Stimulated activated CD4-positive, alpha-beta T cell treated with anti-CD3 and anti-CD28 coated beads, Interleukin-4, amount 100 ng/mL, for 48 hours (primary cell): ENCODE results near the gene SNX24.
"Not testable (repeated sequence)": the region's sequence is repeated elsewhere in the genome, so short reads cannot be mapped to it uniquely, and the experiment has no call there.

Source experiments
- DNase-seq, 2 donors: peaks; one replicate each; pipeline ENCODE4 v3.0.0-alpha.2; 2020; ENCODE audit warnings: low read depth in 2 of 2

SNX24 gene

DNA sequence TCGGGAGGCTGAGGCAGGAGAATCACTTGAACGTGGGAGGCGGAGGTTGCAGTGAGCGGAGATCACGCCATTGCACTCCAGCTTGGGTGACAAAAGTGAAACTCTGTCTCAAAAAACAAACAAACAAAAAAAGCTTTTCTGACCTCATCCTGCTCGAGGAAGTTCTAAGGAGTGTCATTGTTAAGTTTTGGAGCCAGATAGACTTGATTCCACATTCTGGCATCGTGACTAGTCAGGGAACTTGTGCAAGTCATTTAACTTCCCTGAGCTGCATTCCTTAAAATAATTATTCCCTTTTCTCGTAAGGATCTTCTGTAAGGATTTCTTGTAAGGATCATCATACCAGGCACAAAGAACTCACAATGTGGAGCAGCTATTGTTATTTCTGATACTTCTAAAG lies 26.2 kb downstream of the SNX24 start:
- DNase-seq = no peak

DNA sequence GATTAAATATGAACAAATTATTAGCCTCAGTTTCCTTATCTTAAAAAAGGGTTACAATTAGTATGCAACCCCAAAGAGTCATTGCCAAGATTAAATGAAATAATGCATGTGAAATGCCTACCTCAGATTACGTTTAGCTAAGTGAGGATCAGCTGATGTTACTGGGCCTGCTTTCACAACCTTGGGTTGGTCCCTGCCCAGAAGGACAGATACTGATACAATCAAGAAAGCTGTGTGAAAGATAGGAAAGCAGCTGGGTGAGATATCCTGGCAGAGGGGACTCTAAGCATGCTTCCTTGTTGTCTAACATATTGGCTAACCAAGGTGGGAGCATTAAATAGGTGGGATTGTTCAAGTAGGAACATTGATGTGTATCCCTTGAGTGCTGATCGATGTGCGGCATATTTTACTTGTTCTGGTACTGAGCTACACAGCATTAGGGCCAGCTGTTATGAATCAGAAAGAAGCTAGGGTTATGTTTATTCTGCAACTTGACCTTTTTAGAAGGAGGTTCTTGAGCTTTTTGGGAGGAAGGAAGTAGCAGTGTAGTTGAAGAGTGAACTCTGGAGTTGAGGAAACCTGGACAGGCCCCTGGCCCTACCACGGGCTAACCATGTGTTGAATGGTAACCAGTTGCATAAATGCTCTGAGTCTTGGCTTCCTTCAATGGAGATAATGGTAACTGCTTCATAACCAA lies 28.9 kb downstream of the SNX24 start:
- no peak for DNase-seq

DNA sequence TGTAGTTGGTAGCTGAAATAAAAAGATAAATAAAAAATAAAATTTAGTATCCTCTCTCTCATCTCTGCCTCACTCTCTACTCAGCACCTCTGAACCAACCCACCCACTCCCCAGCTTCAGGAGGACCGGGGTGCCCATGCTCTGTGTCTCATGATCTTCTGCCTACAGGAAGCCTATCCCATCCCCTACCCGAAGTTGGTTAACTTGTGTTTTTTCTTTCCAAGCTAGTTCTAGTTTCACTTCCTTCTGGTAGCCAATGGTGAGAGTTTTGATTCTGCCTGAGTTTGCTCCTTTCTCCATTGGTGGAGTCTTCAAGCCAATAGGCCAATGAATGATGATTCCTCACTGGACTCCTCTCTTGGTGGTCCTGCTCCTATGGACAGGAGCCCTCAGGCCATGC lies 32.1 kb downstream of the SNX24 start:
- no peak for DNase-seq

DNA sequence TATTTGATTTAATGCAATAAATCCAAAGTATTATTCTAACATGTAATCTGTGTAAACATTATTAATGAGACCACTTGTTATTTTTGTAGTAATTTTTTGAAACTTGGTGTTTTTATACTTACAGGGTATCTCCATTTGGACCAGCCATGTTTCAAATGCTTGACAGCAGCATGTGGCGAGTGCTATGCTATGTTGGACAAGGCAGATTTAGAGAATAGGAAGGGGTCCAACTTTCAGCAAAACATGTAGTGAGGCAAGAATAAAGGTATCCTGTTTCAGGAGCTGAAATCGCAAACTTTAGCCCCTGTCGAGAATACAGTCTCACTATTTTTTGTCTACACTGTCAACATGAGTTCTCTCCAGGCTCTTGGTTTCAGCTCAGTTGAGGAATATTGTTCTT lies 33.7 kb downstream of the SNX24 start:
- DNase-seq = no peak

DNA sequence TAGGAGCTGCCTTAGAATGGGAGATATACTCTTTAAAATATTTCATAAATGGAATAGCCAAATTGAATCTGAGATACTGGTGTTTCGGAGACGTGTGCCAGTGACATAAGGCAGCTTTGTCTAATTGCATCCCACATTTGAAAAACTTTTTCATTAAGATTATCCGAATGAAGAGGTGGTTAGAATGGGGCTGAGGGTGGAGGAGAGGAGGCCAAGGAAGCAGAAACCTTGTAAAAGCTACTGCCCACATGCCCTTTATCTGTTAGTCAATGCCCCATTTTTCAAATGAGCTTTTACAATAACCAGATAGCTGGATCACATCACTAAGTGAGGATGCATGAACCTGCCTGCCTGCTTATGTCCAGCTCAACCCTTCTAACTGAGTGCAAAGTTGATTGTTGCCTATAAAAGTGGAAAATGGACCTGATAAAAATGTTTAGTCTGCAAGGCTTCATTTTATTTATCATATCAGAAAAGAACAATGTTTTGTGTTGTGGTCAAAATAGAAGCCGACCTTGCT lies 34.8 kb downstream of the SNX24 start:
- DNase-seq = no peak

DNA sequence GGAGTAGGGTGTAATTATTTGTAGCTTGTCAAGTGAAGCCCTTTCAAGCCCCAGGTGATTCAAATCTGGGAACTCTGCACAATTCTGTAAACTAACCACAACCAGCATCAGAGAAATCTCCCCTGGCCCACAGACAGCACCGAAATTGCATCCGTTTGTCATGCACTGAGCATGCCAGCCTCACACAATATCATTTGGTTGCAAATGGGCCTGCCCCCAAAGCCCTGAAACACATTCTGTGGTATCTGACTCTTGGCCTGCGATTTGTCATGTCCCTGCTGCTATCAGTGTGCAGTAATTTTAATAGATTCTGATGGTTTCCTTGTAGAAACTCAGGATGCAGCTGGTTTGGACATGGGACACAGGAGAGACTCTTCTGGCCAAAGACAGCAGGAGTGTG lies 35.3 kb downstream of the SNX24 start:
- peak in 1 of 2 donors; percentile 5 for DNase-seq

DNA sequence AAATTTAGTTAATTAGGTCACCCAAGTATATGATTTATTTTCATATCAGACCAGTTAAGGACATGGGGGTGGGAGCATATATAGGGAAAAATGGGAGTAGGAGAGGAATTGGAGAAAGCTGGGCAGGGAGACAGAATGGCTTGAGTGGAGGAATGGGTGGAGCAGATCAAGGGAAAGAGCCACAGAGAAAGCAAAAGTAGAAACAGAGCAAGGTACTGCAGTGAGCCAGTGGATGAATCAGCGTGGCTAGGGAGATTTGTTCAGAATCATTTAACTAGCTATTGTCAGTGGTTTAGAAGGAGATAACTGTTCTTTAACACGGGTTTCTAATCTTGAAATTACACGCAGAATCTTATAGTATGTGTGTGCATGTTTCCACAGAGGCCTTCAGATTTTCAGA lies 37.4 kb downstream of the SNX24 start:
- DNase-seq = no peak

DNA sequence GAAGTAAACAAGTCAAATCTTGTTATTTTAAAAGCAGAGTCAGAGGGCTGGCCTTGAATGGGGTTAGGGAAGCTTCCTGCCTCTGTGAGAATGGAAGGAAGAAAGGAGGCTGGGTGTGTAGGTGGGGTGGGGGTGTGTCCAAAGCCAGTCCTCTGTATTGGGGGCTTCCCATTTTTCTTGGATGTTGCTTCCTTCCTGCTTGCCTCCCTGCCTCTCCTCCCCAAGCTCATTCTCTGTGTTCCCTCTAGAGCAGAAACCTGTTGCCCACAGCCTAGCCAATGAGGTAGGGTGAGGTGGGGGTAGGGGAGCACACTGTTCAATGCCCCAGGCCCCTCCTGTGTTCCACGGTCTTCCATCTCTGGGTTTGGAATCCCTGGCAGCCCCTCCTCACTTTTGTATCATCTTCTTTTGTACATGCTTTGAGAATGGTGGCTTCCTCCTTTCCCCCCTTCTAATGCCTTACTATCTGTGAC lies 39.7 kb downstream of the SNX24 start:
- DNase-seq = no peak

DNA sequence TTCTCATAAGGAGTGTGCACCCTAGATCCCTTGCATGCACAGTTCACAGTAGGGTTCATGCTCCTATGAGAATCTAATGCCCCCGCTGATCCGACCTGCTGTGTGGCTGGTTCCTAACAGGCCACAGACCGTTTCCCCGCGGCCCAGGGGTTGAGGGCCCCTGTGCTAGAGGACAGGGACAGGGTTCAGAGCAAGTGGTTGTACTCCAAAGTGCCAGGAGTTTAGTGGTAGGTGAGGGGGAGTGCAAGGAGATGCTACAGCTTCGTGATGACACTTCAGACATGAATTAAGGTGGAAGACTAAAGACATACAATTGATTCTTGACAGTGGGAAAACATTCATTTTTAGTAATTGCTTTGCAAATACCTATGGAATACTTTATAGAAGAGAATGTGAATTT lies 40.5 kb downstream of the SNX24 start:
- DNase-seq = no peak

DNA sequence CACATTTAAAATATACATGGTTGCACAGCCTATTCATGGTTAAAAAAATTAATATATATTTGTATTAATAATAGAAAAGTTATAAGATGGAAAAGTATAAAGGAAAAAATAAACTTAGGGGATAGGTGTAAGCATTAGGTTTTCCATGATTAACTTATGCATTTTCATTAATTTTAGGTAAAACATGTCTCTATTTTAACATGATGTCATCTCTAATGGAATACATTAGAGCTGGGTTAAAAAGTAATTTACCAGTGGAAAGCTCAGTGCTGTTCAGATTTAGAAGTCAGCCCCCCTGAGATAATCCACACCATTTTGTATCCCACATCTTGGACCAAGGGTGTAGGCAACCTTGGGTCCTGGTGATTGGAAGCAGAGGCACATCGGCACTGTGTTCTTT lies 49.7 kb downstream of the SNX24 start:
- no peak for DNase-seq

DNA sequence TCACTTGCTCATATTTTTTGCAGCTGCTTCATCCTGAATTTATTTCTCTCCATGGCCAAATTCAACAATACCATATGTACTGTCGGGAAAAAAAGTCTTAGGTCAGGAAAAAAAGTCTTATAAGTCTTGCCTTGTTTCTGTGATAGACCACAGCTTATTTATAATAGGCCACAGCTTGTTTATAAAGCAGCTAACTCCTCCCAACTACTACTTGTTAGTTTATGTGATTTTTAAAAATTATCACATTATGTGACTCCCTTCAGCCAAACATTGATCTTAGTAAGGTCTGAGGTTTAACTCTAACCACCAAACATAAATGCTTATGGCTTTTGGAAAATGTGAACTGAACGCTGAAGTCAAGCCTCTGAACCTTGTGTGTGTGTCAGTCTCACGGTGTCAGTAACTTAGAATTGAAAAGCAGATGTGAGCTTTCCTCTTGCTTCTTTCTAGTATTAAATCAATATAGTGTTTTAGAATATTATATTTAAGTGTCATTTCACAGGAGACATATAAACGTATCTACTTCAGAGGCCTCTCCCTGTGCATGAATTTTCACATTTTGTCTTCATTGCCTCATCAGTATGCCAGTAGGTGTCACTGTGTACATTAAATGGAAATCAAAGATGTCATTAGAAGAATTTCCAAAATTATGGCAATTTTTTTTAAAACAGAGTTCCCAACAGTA lies 51.3 kb downstream of the SNX24 start:
- no peak for DNase-seq

DNA sequence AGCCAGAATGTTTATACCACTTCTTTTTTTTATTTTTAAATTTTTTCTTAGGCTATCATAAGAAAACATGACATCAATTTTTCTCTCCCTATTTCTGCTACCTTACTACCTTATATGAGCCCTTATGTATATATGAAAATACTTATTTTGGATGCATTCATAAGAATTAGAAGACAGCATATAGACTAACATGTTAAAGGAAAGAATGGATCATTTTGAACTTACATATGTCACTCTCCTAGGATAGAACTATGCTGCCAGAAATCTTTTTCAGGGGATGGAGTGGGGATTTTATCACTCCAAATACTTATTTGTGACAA lies 51.8 kb downstream of the SNX24 start:
- no peak for DNase-seq

DNA sequence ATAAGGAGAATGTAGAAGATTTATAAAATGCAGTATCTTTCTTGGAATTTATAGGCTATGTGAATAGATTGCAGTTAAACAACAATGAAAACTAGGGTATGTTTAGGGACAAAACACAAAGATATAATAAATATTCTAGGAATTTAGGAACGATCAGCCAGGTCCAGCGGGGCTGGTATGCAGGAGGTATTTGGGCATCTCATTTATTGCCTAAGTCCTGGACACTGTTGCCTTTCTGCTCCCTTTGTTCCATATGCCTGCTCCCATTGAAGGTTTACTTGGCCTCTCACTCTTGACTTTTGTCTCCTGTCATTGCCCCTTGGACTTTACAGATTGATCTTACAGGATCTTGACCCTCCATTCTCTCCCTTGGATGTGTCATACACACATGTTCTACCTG lies 55.9 kb downstream of the SNX24 start:
- DNase-seq = no peak

DNA sequence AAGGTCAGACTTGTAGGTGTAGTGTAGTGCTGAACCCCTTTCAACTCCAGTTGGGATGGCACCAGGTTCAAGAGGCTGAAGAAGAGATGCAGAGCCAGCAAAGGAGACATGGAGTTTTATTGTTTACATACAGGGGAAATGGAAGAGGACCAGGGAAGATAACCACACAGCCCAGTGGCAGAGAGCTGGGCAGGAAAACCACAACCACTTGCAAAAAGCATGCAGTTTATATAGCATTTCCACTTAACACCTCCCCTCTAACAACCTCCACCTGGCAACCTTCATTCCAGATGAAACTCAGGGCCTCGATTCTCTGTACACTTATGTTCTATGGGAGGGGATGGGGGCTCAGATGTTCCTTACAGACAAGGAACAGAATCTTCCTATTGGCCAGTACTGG lies 56.9 kb downstream of the SNX24 start:
- no peak for DNase-seq

DNA sequence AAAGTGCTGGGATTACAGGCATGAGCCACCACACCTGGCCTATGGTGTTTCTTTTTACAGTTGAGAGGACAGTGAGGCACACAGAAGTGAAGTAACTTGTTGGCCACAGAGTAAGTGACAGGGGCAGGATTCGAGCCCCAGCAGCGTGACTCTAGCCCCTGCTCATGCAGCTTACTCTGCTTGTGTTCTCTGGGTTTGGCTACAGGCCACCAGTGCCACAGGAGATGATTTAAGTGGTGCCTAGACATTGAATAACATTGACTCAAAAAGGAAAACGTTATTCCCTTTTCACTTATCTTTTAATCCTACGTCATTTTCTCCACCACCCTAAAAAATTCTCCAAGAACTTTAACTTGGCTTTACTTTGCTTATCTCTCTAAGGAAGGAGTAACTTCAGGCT lies 61.4 kb downstream of the SNX24 start:
- no peak for DNase-seq

DNA sequence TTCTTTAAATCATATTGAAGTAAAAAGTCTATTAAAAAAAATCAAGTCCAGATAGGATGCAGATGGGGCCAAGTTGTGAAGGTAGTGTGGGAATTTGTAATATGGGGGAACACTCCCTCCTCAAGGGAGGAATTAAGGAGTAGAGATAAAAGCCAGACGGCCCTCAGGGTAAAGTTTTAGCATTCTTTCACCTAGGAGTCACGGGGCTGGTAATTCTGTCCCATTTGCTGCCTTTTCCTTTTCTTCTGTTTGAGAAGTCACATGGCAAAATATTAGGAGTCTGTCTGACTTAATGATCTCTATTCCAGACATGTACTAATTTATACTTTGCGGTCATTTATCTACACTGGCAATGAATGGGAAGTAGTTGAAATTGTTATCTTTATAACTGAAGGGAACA lies 61.9 kb downstream of the SNX24 start:
- no peak for DNase-seq

DNA sequence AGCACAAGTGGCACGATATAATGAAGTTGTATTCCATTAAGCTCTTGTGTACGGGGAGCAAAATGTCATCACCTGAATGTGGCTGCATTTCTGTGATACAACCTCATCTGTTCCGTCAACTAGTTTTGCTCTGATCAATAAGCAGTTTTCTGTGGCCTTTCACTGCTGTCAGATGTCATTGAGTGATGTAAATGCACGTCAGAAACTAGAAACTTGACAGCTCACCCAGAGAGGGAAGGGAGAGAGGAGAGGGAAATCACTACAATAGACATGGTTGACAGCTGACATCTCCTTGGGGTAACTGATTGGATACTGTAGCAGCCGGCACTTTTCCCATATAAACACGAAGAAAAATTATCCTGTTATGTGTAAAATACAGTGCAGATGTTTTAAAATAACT lies 62.7 kb downstream of the SNX24 start:
- DNase-seq = no peak

DNA sequence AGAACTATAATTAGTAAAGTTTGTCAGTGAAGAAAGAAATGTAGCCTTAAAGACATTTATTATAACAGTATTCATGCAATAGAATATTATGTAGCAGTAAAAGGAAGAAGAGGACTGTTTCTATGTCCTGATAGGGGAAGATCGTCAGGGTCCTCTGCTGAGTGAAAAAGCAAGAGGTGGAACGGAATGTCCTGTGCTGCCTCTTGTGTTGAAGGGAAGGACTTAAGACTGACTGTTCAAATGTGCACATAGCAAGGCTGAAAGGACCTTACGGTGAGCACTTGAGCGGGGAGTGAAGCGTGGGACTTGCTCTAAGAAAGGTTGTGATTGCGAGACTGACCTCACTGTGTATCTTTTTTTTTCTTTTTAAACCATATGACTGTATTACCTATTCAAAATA lies 63.2 kb downstream of the SNX24 start:
- no peak for DNase-seq

DNA sequence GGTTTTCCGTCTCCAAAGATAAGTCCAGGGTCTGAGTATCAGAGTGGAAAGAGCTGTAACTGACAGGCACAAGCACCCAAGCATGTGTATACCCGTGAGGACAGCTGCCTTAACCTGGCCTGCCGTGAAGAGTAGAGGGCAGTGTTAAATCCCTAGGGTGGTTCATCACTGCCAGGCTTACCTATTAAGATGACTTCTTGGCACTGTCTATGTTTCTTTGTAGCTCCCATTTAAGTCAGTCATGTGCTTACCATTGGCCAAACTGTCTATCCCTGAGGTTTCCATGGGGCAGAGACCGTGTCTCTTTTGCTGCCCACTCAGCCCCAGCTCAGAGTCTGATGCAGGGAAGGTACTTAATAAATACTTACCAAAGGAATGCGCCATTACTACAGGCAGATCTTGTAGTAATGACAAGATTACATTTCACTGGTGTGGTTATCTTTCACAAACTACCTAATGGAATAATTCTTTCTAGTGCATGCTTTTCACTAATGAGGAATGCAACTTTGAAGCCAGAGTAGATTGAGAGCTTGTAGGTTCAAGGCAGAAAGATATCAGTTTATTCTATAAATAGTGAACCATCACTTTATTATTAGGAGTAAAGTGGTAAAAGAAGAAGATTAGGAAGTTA lies 64.2 kb downstream of the SNX24 start:
- DNase-seq = no peak

DNA sequence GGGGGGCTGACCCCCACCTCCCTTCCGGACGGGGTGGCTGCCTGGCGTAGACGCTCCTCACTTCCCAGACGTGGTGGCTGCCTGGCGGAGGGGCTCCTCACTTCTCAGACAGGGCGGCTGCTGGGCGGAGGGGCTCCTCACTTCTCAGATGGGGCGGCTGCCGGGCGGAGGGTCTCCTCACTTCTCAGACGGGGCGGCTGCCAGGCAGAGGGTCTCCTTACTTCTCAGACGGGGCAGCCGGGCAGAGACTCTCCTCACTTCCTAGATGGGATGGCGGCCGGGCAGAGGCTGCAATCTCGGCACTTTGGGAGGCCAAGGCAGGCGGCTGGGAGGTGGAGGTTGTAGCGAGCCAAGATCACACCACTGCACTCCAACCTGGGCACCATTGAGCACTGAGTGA lies 68.0 kb downstream of the SNX24 start:
- DNase-seq = not testable (repeated sequence)

DNA sequence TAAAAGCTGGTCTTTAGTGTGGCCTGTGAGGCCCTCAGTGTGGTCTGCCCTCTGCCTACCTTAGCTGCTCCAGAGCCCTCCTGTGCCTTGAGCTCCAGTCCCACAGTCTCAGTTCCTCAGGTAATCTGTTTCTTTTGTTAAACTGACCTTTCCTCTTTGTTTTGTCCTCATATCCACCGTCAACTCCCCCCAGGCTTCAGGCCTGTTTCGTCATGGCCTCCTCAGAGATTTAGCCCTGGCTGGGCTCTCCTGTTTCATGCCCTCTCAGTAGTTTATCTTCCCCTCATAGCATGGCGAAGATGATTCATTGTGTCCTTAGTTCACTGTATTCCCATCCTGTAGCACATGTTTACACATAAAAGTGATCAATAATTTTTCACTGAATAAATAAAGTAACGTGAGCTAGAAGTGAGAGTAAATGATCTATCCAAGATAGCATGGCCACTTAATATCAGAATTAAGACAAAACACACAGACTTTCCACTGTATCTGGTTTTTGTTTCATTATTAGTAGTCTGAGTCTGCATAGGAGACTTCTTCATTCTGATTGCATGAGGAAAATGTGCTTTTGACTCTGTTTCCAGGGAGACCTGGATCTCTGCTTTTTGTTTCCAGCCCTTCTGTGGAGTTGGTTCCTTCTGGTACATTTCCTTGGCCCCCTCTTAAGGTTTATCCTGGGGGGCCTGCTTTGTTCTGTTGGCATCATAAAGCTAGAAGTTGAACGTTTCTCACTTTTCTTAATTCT lies 70.5 kb downstream of the SNX24 start:
- no peak for DNase-seq

DNA sequence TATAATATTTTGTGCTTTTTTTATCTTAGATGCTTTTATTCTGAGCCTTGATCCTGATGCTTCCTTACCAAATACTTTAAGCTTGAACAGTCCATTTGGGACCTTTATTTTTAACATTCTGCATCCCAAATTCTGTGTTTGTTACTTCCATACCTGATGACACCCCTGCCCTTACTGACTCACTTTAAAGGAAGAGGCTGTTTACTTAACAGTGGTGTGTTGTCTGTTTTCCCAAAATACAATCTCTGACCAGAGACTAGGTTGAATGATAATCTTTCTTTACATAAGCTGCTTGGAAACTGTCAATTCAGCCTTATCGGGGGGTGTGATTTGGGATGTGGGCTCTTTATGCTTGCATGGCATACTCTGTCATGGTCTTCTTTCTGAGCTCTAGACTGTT lies 71.1 kb downstream of the SNX24 start:
- no peak for DNase-seq
